GM18867 (cell line): ENCODE data around the gene ZNF48.

Experiments used
- ATAC-seq: cut with Tn5 transposase; IDR thresholded peaks from one replicate; pipeline ENCODE4 v1.9.1; 2021; ENCODE audit warnings: mild to moderate bottlenecking, moderate library complexity; ENCODE audit not compliant: unreplicated experiment

ZNF48 gene

DNA sequence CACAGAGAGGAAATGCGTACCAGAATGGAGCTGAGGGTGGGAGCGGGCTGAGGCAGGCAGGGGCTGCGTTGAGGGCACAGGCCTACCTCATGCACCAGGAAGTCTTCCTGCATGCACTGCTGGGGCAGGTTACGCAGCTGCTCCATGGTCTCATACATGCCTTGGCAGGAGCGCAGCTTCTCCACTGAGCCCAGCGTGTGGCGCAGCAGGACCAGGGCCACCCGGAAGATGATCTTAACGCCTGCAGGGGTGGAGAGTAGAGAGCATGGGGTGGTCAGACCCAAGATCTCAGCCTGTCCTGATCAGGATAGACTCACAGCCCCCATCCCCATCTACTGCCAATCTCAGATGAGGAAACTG lies 36.7 kb upstream of the ZNF48 start:
- ATAC-seq, result no peak

GRCh38 chr16:30358990-30359870 lies 36.0 kb upstream of the ZNF48 start:
- no peak for ATAC-seq

DNA sequence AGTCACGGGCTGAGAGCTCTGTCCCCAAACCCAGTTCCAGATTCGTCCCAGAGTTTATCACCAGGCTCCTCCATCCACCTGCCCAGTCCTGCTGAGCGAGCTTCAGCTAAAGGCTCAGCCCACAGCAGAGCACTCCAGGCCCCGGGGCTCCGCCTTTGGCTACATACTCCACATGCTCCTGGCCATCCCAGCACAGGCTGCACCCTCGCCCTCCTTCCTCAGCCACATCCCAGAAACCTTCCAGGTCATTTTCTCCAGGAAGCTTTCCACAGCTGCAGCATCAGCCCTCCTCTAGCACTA lies 35.4 kb upstream of the ZNF48 start:
- no peak for ATAC-seq

DNA sequence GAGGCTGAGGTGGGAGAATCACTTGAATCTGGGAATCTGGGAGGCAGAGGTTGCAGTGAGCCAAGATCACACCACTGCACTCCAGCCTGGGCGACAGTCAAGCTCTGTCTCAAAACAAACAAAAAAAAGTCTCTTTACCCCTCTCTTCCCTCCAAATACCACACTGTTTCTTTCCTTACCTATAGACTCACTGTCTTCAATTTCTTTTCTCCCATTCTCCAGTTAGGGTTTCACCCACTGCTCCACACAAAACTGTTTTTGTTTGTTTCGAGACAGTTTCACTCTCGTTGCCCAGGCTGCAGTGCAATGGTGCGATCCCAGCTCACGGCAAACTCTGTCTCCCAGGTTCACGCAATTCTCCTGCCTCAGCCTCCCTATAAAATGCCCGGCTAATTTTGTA lies 34.0 kb upstream of the ZNF48 start:
- ATAC-seq, result no peak

GRCh38 chr16:30365200-30365599 lies 30.0 kb upstream of the ZNF48 start:
- no peak for ATAC-seq

DNA sequence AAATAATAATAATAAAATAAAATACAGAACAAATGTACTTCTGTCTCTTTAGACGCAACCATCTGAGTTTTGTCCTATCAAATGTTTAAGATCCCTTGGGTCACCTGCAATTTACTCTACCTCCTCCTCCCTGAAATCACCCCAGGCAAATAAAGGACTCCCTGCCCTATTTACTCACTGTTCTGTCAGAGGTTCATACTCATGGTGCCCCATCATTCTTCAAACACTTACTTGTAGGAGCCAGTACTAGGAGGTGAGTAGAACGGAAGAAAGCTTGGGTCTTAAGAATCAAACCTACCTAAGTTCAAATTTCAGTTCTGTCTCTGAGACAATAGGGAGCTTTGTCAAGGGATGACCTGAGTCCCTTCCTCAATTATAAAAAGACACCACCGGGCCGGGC lies 28.7 kb upstream of the ZNF48 start:
- ATAC-seq, result no peak

GRCh38 chr16:30367349-30368009 lies 27.7 kb upstream of the ZNF48 start:
- no peak for ATAC-seq

- ATAC-seq, result no peak
These were observed 27.0 kb upstream of the ZNF48 start for GRCh38 chr16:30368122-30368791.

DNA sequence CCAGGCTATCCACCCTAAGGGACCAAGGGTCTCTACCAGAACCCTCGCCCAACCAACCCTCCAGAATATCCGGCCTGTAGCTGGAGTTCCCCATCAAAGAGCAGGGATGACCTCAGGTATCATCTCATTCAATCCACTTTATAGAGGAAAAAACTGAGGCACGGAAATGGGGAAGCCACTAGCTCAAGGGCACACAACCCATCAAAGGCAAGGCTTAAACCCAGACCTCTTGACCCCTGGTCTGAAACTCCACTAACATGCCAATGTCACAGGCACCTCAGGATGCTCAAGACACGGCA lies 26.5 kb upstream of the ZNF48 start:
- no peak for ATAC-seq

DNA sequence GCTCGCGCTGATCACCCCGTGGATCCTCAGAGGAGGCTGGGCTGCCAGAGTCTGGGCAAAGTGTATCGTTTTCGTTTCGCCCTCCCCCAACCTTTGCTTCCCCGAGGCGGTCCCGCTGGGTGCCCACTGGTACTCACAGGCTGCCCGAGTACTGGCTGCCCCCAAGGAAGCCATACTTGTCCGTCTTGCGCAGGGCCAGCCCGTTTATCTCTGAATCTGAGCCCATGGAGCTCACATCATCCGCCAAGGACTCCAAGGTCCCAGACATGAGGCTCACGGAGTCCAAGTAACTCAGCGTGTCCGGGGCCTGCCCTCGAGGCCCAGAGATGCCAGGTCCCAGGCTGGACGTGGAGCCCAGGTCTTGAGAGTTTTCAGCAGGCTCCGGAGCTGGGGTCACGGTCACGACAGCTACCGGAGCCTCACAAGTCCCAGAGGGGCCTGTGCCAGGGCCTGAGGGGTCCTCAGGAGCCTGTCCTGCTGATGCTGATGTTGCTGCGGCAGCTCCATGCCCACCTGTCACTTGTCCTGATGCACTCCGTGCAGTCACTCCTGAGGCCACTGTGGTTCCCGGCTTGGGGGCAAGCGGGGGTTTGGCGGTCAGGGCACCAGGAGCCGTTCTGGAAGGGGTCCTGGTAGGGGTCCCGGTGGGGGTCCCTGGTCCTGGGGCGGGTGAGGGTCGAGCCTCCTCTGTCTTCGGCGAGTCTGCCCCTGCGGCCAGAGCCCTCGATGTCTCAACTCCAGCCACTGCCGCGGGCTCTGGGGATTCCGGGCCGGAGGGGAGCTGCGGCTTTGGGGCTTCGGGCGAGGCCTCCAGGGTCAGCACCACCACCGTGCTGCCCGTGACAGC lies 25.9 kb upstream of the ZNF48 start:
- no peak for ATAC-seq

DNA sequence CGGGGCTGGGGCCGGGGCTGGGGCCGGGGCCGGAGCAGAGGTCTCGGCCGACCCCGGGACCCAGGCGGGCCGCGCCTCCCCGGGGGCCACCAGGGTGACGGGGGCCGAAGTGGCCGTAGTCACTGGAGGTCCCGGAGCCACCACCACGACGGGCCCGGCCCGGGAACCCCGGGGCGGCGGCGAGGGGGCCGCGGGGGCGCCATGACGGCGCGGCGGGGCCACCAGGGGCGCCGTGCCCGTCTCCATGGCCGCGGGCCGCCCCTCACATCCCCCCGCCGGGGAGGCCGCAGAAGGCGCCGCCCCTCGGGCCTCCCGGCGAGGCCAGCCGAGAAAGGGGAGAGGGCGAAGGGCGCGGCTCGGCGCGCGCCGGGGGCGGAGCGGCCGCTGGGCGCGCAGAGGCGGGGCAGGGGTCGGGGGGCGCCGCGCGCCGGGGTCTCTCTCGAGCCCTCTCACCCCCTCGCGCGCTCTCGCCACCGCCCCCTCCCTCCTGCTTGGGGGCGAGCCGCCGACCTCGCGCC lies 25.2 kb upstream of the ZNF48 start:
- peak; percentile 9 for ATAC-seq

DNA sequence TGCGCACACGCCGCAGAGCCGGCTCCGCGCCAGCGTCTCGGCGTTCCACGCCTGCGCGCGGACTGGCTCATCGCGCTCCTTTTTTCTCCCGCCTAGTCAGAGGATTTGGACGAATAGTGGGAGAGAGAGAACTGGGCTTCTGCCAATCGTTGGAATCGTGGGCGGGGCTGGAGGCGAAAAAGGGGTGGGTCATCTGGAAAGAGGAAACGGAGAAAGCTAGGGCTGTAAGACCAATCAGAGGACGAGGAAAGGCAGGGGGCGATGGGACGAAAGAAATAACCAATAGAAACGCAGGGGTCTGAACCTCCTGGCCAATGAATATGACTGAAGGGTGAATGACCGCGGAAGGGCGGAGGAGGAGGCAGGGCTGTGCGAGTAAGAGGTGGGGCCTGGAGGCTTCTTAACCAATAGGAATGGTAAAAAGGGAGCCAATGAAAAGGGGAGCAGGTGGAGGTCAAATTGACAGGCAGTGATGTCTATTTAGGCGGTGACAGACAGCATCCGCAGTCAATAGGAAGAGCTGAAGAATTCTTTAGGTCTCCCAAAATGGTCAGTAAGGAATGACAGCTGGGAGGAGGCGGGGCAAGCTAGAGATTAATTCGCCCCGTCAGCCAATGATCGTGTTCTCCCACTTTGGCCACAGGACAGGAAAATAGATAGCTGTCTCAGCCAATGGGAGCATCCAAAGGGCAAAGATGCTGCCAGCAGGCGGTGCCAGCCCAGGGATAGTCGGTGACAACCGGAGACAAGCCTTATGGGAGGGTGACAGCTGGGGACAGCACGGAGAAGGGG lies 24.6 kb upstream of the ZNF48 start, which contains the start of gene TBC1D10B:
Gene TBC1D10B (minus strand): TSS at position 39 of the 792 bp plus-strand sequence. CDS start 311 bp downstream, outside the sequence.
- peak; percentile 74 for ATAC-seq

- no peak for ATAC-seq
These were observed 23.9 kb upstream of the ZNF48 start for GRCh38 chr16:30371248-30371816.

- no peak for ATAC-seq
These were observed 23.0 kb upstream of the ZNF48 start for GRCh38 chr16:30372038-30372712.

- ATAC-seq, result no peak
These were observed 22.5 kb upstream of the ZNF48 start for GRCh38 chr16:30372725-30373124.

DNA sequence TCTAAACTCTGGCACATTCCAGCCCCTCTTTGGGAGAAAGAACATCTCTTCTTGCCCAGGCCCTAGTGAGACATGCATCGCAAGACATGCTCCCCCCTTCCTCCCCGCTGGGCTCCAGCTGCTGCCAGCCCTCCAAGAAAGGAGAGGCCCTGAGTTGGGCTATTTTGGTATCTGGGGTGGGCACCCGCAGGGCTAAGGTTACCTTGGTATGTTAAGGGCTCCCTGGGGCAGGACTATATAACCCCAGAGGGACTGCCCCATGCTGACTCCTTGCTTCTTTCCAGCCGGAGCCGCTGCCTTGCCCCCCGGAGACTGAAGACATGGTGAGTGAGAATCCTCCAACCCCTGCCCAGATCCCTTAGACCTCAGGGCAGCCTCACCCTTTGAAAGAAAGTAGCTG lies 20.7 kb upstream of the ZNF48 start, which contains the start of gene MYL11:
Gene MYL11 (plus strand): TSS at position 265 of the 400 bp plus-strand sequence. CDS start 56 bp downstream, at position 321.
- no peak for ATAC-seq

DNA sequence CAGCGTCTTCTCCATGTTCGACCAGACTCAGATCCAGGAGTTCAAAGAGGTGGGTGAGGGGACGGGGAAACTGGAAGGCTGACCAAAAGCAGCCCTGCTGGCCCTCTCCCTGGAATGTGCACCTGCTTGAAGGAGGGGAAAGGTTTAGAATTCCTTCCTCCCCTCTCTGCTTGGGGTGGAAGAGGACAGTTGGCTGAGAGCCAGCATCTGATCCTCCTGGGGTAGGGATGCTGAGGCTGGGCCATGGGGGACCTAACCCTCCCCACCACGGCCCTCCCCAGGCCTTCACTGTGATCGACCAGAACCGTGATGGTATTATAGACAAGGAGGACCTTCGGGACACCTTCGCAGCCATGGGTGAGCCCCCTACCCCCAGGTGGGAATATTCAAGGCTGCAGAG lies 19.4 kb upstream of the ZNF48 start:
- no peak for ATAC-seq

DNA sequence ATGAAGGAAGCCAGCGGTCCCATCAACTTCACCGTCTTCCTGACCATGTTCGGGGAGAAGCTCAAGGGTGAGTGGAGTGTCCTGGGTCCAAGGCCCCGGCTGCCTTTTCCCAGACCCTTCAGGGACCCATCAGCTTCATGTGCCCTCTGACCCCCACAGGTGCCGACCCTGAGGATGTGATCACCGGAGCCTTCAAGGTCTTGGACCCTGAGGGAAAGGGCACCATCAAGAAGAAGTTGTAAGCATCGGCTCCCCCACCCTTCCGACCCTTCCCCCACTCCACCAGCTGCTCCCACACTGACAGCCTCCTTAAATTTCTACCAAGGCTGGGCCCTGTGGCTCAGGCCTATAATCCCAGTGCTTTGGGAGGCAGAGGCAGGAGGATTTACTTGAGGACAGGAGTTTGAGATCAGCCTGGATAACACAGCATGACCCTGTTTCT lies 18.7 kb upstream of the ZNF48 start:
- no peak for ATAC-seq
